ENCODE data around the gene MKKS.

Gene MKKS

DNA sequence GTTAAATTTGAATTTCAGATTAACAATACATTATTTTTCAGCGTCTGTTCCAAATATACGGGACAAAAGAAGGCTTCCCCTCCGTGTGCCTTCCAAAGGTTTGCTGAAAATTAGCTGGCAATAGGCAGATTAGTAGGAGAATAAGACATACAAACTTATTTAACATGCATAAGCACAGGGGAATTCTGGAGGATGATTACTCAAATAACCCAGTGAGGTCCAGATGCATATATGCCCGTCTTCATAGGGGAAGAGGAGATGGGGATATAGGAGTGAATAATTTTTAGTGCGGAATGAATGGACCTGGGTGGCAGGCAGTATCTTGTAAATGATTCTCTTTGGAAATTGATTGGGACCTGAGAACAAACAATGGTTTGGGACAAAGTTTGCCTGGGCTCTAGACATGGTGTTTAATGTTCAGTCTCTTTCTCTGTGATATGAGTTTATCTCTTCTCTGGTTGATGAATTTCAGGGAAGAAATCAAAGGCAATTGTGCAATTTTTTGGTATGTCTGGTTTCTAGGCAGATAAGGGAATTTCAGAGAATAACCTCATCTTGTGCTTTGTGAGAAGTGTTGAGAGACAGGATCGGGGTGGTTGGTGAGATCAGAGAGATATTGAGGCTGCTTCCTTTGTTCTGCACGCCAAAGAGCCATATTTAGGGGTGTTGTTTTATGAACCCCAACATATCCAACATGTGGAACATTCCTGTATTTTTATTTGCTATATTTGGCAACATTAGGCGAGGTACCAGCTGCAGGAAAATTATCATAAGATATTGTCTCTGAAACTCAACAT is 63.7 kb downstream of the MKKS start:
- no peak for DNase-seq (ENCODE audit: low read depth in 1 of 2, low spot score in 1 of 2)

DNA sequence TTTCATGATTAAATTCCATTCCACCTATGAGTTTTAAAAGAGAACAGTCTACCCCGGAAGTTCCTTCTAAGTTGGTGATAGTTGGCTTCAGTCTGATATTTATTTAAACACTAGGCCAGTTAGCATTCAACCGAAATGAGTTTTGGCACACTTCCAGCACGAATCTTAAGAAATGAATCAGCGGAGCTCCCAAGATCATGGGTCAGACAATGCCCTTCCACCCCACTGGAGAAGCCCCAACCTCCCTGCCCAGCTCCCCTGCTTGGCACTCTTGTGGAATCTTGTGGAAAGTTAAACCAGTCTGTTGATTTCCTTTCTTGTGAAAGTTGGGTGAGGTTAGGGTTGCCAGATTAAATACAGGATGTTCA is 64.3 kb downstream of the MKKS start:
- DNase-seq (ENCODE audit: low read depth in 1 of 2, low spot score in 1 of 2): no peak

DNA sequence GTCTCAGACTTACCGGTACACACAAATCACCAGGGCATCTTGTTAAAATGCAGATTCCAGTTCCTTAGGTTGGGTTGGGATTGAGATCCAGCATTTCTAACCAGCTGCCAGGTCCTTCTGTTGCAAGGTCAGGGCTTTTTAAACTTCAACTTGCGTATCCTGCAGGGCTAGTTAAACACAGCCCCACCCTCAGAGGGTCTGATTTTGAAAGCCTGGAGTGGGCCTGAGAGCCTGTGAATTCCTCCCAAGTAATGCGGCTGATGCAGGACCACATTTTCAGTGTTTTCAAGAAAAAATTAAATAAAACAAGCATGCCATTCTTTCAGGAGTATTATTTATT is 65.3 kb downstream of the MKKS start:
- DNase-seq (ENCODE audit: low read depth in 1 of 2, low spot score in 1 of 2): no peak

DNA sequence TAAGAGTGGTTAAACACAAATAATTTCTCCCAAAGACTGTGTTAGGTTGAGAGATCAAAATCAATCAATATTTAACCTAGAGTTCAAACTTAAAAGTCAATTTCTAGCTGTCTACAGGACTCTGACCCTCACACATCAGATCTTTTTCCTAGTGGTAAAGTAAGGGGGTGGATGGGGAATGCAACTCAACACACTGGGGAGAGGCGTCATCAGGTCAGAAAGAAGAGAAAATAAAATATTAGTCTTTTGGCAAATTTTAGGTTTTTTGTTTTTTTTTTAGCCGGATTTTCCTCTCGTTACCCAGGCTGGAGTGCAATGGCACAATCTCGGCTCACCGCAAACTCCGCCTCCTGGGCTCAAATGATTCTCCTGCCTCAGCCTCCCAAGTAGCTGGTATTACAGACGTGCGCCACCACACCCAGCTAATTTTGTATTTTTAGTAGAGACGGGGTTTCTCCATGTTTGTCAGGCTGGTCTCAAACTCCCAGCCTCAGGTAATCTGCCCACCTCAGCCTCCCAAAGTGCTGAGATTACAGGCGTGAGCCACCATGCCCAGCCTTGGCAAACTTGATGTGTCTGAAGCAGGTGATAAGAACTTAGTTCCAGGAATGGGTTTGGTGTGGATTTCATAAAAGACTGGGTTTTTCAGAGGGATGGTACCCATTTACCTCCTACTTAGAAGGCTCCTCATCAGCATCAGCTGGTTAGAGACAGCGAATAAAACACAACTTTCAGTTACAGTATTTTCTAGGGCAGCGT is 65.9 kb downstream of the MKKS start:
- DNase-seq (ENCODE audit: low read depth in 1 of 2, low spot score in 1 of 2): no peak

DNA sequence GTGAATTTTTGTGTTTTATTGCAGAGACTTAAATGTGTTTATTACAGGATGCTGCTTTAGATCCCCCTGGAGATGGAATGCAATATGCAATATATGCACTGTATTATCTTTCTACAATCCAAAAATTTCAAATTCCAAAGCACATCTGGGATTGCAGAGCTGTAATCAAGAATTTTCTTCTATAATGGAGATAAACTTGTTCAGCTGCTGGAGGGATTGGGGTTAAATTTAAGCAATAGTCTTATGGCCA is 66.4 kb downstream of the MKKS start:
- DNase-seq (ENCODE audit: low read depth in 1 of 2, low spot score in 1 of 2): no peak

DNA sequence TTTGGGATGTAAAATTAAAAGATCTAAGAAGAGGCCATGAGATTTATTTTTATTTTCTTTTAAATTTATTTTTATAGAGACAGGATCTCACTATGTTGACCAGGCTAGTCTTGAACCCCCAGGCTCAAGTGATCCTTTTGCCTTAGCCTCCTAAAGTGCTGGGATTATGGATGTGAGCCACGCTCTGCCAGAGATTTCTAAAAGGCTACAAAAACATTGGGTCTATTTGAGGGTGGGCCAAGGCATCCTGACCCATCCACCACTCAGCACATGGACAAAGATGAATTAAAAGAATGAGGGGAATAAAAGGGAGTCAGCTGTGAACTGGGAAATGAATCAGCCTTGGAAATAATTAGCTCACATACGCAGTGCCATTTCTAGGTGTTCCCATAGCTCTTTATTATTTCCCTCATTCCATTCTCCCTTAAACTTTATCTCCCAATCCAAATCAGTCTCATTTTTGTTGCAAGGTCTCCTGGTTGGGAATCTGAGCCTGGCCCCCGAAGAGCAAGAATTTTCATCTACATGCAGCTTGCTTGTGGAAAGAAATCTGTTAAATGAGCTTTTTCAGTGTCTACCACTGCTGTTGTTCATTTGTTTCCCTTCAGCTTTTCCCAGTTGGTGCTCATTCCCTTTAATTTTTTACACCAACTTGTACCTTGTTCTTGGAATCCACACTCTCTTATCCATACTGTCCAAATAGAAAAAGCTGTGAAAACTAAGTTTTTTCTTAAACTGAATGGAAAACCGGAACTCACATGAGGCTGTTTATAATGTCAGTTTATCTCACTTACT is 66.9 kb downstream of the MKKS start:
- no peak for DNase-seq (ENCODE audit: low read depth in 1 of 2, low spot score in 1 of 2)

DNA sequence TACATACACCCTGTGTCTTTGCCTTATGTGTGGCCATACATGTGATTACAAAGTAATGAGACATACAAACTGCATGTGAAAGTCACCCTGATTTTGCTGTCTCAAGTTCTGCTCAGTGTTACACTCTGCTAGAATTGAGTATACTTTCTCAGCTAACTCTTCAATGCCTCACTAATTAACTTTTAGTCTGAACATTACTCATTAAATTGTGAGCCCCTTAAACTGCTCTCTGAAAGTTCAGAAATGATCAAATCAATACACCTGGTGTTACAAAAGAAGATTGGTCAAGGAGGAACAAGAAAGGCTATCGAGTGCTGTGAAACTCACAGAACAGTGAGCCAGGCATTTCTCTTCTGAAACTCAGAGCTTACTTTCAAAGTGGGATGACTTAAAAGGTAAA is 71.3 kb downstream of the MKKS start:
- DNase-seq (ENCODE audit: low read depth in 1 of 2, low spot score in 1 of 2): no peak

DNA sequence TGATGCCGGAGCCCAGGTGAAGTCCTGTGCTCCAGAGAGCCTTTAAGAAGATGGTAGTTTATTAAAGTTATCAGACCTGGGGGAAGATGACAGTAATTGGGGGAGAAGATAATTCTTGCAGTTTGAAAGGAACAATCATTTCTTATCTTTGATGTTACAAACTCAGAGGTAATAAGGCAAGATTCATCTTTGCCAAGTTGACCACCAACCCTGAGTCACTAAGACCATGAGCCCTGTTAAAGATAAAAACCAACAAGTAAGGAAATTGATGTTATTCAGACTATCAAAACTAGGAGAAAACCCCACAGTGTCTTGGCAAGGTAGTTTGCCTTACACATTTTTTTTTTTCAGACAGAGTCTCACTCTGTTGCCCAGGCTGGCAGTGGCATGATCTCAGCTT is 73.1 kb downstream of the MKKS start:
- no peak for DNase-seq (ENCODE audit: low read depth in 1 of 2, low spot score in 1 of 2)

DNA sequence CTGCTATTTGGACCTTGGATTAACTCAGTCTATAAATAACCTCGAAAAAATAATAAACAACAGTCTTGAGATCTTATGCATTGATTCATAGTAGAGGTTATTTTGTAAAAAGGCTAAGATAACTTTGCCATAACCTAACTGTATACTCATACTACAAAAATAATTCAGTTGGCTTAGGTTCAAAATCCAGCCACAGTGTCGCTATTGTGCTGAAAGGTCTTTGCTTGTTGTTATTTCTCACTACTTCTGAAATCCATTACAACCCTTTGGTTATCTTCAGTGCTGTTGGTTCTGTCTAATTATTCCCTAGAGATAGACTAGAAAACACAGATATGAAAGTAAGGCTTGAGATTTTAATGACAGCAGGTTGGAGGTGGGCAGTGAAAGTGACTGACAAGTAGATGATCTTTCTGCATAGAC is 74.4 kb downstream of the MKKS start:
- no peak for DNase-seq (ENCODE audit: low read depth in 1 of 2, low spot score in 1 of 2)

DNA sequence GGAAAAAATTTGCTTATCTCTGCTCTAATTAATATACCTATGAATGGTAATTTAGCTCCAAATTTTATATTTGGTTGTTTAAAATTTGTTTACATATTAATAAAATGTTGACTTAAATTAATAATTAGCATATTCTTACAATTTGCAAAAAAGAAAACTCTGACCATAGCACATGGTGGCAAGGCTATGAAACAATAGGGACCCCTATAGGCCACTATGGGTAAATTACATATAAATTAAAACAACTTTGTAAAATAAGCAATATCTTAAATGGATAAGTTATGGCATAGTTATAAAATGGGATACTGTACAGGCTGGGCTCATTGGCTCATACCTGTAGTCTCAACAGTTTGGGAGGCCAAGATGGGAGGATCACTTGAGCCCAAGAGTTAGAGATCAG is 76.0 kb downstream of the MKKS start:
- no peak for DNase-seq (ENCODE audit: low read depth in 1 of 2, low spot score in 1 of 2)

DNA sequence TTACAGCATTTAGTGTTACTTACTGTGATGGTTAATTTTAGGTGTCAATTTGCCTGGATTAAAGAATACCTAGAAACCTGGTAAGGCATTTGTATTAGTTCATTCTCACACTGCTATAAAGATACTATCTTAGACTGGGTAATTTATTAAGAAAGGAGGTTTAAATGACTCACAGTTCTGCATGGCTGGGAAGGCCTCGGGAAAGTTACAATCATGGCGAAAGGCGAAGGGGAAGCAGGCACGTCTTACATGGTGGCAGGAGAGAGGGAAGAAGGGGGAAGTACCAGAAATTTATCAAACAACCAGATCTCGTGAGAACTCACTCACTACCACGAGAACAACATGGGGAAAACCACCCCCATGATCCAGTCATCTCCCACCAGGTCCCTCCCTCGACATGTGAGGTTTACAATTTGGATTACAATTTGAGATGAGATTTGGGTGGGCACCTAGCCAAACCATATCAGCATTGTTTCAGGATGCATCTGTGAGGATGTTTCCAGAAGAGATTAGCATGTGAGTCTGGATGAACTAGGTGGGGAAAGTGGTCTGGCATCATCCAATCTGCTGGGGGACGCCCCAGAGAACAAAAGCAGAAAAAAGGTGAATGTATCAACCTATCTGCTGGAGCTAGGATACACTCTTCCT is 76.8 kb downstream of the MKKS start:
- no peak for DNase-seq (ENCODE audit: low read depth in 1 of 2, low spot score in 1 of 2)

DNA sequence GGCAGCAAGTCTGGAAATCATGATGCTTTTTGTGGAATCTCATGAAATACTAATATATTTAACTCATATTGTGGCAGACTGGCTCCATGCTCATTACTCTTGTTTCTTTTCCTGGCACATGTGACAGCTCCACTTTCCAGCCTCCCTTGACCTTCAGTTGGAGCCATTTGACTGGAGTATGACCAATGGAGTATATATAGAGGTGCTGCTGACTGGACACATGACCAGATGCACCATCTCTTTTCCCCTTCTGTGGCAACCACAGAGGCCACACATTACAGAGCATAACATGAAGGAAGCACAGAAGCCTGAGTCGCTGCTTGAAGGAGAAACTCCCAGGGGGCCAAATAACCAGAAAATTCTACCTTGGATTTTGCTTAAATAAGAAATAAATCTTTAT is 77.4 kb downstream of the MKKS start:
- no peak for DNase-seq (ENCODE audit: low read depth in 1 of 2, low spot score in 1 of 2)

DNA sequence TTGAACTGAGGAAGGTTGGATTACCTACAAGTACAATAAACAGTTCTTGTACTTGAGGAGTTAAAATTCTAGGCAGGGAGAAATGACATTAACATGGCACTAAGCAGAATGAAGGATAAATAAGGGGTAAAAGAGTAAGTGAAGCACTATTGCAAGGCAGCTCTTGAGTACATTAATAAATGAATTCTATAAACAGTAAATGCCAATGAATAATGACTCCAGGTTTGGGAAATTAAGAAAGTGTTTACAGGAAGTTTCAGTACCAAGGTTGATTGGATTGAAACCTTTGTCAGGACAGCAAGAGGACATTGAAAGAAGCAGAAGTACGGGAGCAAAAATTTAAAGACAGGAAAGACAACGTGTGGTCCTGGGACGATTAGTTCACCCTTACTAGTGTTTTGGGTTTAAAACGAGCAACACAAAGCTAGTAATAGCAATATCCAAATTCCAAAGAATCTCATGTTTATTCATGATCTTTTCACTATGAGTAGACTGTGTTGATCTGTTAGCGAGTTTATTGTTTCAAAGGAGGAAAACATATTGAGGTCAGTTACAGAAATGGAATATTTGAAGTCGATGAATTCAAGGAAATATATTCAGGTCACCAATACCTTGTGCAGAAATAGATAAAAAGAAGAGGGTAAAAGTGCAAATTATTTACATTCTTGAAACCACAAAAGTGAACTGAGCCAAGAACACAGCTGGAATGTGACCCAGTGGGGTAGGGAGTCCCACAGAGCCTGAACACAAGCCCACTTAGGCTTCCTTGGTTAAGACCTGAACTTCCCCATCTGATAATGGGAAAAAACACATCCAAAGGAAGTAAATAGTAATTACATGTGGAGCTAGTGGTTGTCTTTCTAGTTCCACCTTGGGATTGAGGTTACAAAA is 80.8 kb downstream of the MKKS start:
- DNase-seq (ENCODE audit: low read depth in 1 of 2, low spot score in 1 of 2): no peak
